HepG2 (cell line): ENCODE measurements around the gene DPEP3. TPM values are rescaled to one million over a fixed set of nuclear protein-coding genes. Genes with fewer than 3 reads are reported as not detected.

Experiments
- BRCA1 ChIP-seq: sonication (generic); formaldehyde crosslinking; IDR thresholded peaks from 2 replicates; pipeline ENCODE4 v1.4.0; 2020; ENCODE audit warnings: missing genetic modification reagents
- GTF3A ChIP-seq: sonication (generic); formaldehyde crosslinking; conservative IDR thresholded peaks from 2 replicates; pipeline ENCODE4 v1.4.0; 2020; ENCODE audit warnings: mild to moderate bottlenecking, missing genetic modification reagents
- SOX5 ChIP-seq: IDR thresholded peaks from 2 replicates; pipeline ENCODE4 v1.6.1; 2016; ENCODE audit warnings: borderline replicate concordance
- polyA plus RNA-seq, 8 experiments: library from polyadenylated mRNA; depleted of rRNA in 3 of 8; stranded (reverse) in 7 of 8; unstranded in 1 of 8; fragments of >200 nt; fragmentation: Illumina TruSeq in 4 of 8; extraction: Trizol in 4 of 8; gene quantifications; 2 replicates each; pipeline versions ENCODE4 v1.2.1 to v1.2.3, GENCODE V29; 2011 to 2016; ENCODE audit warnings: low read depth in 4 of 8, missing spikeins in 1 of 8, mixed read lengths in 1 of 8; ENCODE audit not compliant: insufficient read depth in 1 of 8
- small RNA-seq, 3 experiments: library from RNA; depleted of rRNA; stranded (forward); fragments of <200 nt; gene quantifications; one replicate each; pipeline ENCODE3, GENCODE V24; 2012; ENCODE audit warnings: low read depth in 2 of 3, low replicate concordance in 1 of 3; ENCODE audit not compliant: insufficient read length in 3 of 3, insufficient read depth in 2 of 3
- total RNA-seq, 5 experiments: library from RNA; depleted of rRNA; stranded (reverse); fragments of >200 nt; fragmentation: Illumina TruSeq; extraction: Trizol; gene quantifications; 2 replicates each; pipeline ENCODE4 v1.2.3, GENCODE V29; 2016; ENCODE audit warnings: low read depth in 1 of 5
- TF ChIP-seq, protein P1 (sequence below): sonication (generic); formaldehyde crosslinking; IDR thresholded peaks from 2 replicates; pipeline ENCODE4 v1.5.0; 2020; ENCODE audit warnings: missing genetic modification reagents, mild to moderate bottlenecking, borderline replicate concordance

Gene DPEP3
- total and polyA plus RNA-seq, 2 of the 13 experiments (the other 11 are each of a cell fraction or from before 2014, with no cell fraction given), result not detected

DNA sequence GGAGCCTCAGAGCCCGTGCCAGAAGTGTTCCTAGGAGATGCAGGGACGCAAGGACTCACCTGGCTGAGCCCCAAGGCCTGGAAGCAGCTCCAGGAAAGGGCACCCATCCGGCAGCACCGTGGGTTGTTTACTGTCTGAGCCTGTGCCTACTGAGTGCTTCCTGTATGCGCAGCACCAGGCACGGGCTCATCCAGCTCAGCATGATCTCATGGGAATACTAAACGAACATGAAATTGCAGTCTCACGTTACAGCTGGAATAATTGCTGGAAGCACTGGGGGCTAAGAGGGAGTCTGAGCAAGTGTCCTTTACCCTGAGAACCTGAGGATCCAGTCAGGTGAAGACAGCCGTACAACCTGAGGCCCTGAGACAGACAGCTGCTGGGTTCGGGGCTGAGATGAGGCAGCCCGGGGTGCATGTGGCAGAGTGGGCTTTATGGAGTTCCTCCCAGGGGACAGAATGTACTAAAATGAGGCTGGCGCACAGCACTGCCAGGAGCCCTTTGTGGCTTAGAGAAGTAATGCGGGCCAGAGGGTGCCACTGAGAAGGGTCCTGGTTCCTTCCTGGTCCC, 54.0 kb downstream of the DPEP3 start (continued):
- TF ChIP-seq, protein P1, sequence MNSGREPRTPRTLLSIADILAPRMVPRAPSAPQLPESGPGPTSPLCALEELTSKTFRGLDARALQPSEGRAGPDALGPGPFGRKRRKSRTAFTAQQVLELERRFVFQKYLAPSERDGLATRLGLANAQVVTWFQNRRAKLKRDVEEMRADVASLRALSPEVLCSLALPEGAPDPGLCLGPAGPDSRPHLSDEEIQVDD (CRISPR knock-in tag), result no peak
- no peak for TF ChIP-seq BRCA1 (CRISPR knock-in tag)
- TF ChIP-seq SOX5 (CRISPR knock-in tag), result no peak
- TF ChIP-seq GTF3A (CRISPR knock-in tag), result no peak

Small RNAs within 50 kb of the gene (small RNA-seq; reads per million reads assigned to genes)
- 0 to 11.6 (median 0.98) reads per million in 3 experiments for gene RNU6-359P

Other genes with a start within 250 kb of the DPEP3 start
- gene RANBP10, start 173.9 kb downstream of the DPEP3 start, total RNA-seq (2016; rRNA removed; fragmentation: Illumina TruSeq; extraction: Trizol), result 8.5 and 9.2 TPM in 2 replicates
- 22.7 and 24.5 TPM in 2 replicates for gene RANBP10, start 173.9 kb downstream of the DPEP3 start, polyA plus RNA-seq (2011; rRNA removed)
- gene TSNAXIP1, start 173.6 kb downstream of the DPEP3 start, total RNA-seq (2016; rRNA removed; fragmentation: Illumina TruSeq; extraction: Trizol), result 0.10 and 0.86 TPM in 2 replicates
- gene TSNAXIP1, start 173.6 kb downstream of the DPEP3 start, polyA plus RNA-seq (2011; rRNA removed), result 0.37 and 0.61 TPM in 2 replicates
- gene THAP11, start 138.2 kb downstream of the DPEP3 start, total RNA-seq (2016; rRNA removed; fragmentation: Illumina TruSeq; extraction: Trizol), result 53.4 and 53.8 TPM in 2 replicates
- 44.2 and 45.5 TPM in 2 replicates for gene THAP11, start 138.2 kb downstream of the DPEP3 start, polyA plus RNA-seq (2011; rRNA removed)
- 214 and 224 TPM in 2 replicates for gene NUTF2, start 133.6 kb downstream of the DPEP3 start, total RNA-seq (2016; rRNA removed; fragmentation: Illumina TruSeq; extraction: Trizol)
- 168 and 198 TPM in 2 replicates for gene NUTF2, start 133.6 kb downstream of the DPEP3 start, polyA plus RNA-seq (2011; rRNA removed)
- 24.8 and 43.3 TPM in 2 replicates for gene CENPT, start 132.8 kb downstream of the DPEP3 start, total RNA-seq (2016; rRNA removed; fragmentation: Illumina TruSeq; extraction: Trizol)
- 40.9 and 51.3 TPM in 2 replicates for gene CENPT, start 132.8 kb downstream of the DPEP3 start, polyA plus RNA-seq (2011; rRNA removed)
- 53.4 and 59.1 TPM in 2 replicates for gene EDC4, start 107.4 kb downstream of the DPEP3 start, total RNA-seq (2016; rRNA removed; fragmentation: Illumina TruSeq; extraction: Trizol)
- 51.4 and 65.8 TPM in 2 replicates for gene EDC4, start 107.4 kb downstream of the DPEP3 start, polyA plus RNA-seq (2011; rRNA removed)
- 0.53 TPM in 1 of 2 replicates, not detected in the other for gene NRN1L, start 95.6 kb downstream of the DPEP3 start, total RNA-seq (2016; rRNA removed; fragmentation: Illumina TruSeq; extraction: Trizol)
- gene NRN1L, start 95.6 kb downstream of the DPEP3 start, polyA plus RNA-seq (2011; rRNA removed), result 1.2 and 1.3 TPM in 2 replicates
- gene PSKH1, start 87.2 kb downstream of the DPEP3 start, total RNA-seq (2016; rRNA removed; fragmentation: Illumina TruSeq; extraction: Trizol), result 8.4 and 12.9 TPM in 2 replicates
- 19.1 and 45.7 TPM in 2 replicates for gene PSKH1, start 87.2 kb downstream of the DPEP3 start, polyA plus RNA-seq (2011; rRNA removed)
- gene CTRL, start 48.6 kb downstream of the DPEP3 start, total RNA-seq (2016; rRNA removed; fragmentation: Illumina TruSeq; extraction: Trizol), result 1.1 and 2.7 TPM in 2 replicates
- gene CTRL, start 48.6 kb downstream of the DPEP3 start, polyA plus RNA-seq (2011; rRNA removed), result 1.7 and 1.9 TPM in 2 replicates
- 65.9 and 71.3 TPM in 2 replicates for gene PSMB10, start 43.6 kb downstream of the DPEP3 start, total RNA-seq (2016; rRNA removed; fragmentation: Illumina TruSeq; extraction: Trizol)
- 12.7 and 17.8 TPM in 2 replicates for gene PSMB10, start 43.6 kb downstream of the DPEP3 start, polyA plus RNA-seq (2011; rRNA removed)
- 13.2 and 36.1 TPM in 2 replicates for gene LCAT, start 36.4 kb downstream of the DPEP3 start, total RNA-seq (2016; rRNA removed; fragmentation: Illumina TruSeq; extraction: Trizol)
- gene LCAT, start 36.4 kb downstream of the DPEP3 start, polyA plus RNA-seq (2011; rRNA removed), result 38.9 and 46.0 TPM in 2 replicates
- gene SLC12A4, start 11.9 kb downstream of the DPEP3 start, total RNA-seq (2016; rRNA removed; fragmentation: Illumina TruSeq; extraction: Trizol), result 23.1 and 65.1 TPM in 2 replicates
- 84.3 and 134 TPM in 2 replicates for gene SLC12A4, start 11.9 kb downstream of the DPEP3 start, polyA plus RNA-seq (2011; rRNA removed)
- not detected in 2 replicates for gene DPEP2, start 19.0 kb upstream of the DPEP3 start, total RNA-seq (2016; rRNA removed; fragmentation: Illumina TruSeq; extraction: Trizol)
- gene DPEP2, start 19.0 kb upstream of the DPEP3 start, polyA plus RNA-seq (2011; rRNA removed), result 0.18 and 0.26 TPM in 2 replicates
- not detected in 2 replicates for gene DPEP2NB, start 35.4 kb upstream of the DPEP3 start, total RNA-seq (2016; rRNA removed; fragmentation: Illumina TruSeq; extraction: Trizol)
- not detected in 2 replicates for gene DPEP2NB, start 35.4 kb upstream of the DPEP3 start, polyA plus RNA-seq (2011; rRNA removed)
- gene DDX28, start 42.7 kb upstream of the DPEP3 start, total RNA-seq (2016; rRNA removed; fragmentation: Illumina TruSeq; extraction: Trizol), result 16.4 and 18.4 TPM in 2 replicates
- gene DDX28, start 42.7 kb upstream of the DPEP3 start, polyA plus RNA-seq (2011; rRNA removed), result 13.6 and 14.1 TPM in 2 replicates
- gene DUS2, start 42.8 kb upstream of the DPEP3 start, total RNA-seq (2016; rRNA removed; fragmentation: Illumina TruSeq; extraction: Trizol), result 25.1 and 25.9 TPM in 2 replicates
- 17.8 and 22.6 TPM in 2 replicates for gene DUS2, start 42.8 kb upstream of the DPEP3 start, polyA plus RNA-seq (2011; rRNA removed)
- 52.6 and 63.2 TPM in 2 replicates for gene NFATC3, start 104.9 kb upstream of the DPEP3 start, total RNA-seq (2016; rRNA removed; fragmentation: Illumina TruSeq; extraction: Trizol)
- 52.7 and 62.7 TPM in 2 replicates for gene NFATC3, start 104.9 kb upstream of the DPEP3 start, polyA plus RNA-seq (2011; rRNA removed)